BJ (cell line): ENCODE measurements around the gene EFNA5. TPM values are rescaled to one million over a fixed set of nuclear protein-coding genes. Genes with fewer than 3 reads are reported as not detected.

ENCODE experiments used
- CTCF ChIA-PET: fragments of 350-600 bp; formaldehyde crosslinking; extraction: SDS; loops from one replicate; lab custom pipeline; 2021; ENCODE audit warnings: antibody characterized with exemption, inconsistent platforms; lab: Yijun Ruan, JAX
- POLR2A ChIA-PET: fragments of 300-600 bp; sonication (Branson Sonifier 250); formaldehyde crosslinking; extraction: SDS; loops from one replicate; lab custom pipeline; 2021; ENCODE audit warnings: antibody characterized with exemption; lab: Charles Lee
- DNase-seq: peaks from one replicate; pipeline ENCODE4 v3.0.0-alpha.2; 2011; ENCODE audit warnings: low read depth
- H3K27me3 ChIP-seq: 2 replicates; pipeline ENCODE4 v1.6.0; 2011; ENCODE audit warnings: low read length; ENCODE audit not compliant: control insufficient read depth, insufficient read depth
- H3K36me3 ChIP-seq: 2 replicates; pipeline ENCODE4 v1.5.1; 2011; ENCODE audit warnings: low read length; ENCODE audit not compliant: control insufficient read depth, insufficient read depth
- H3K4me3 ChIP-seq: 2 replicates; pipeline ENCODE4 v1.5.1; 2011; ENCODE audit warnings: low read depth, mild to moderate bottlenecking, control low read depth, low read length
- polyA plus RNA-seq: library from polyadenylated mRNA; depleted of rRNA; stranded (reverse); fragments of >200 nt; gene quantifications from 2 replicates; pipeline ENCODE4 v1.2.3, GENCODE V29; 2011
- TF ChIP-seq, protein P1 (sequence below): IDR thresholded peaks from 2 replicates; pipeline ENCODE4 v1.5.1; 2011; ENCODE audit warnings: low read depth, mild to moderate bottlenecking, control low read depth, inconsistent platforms, low read length, moderate library complexity; ENCODE audit not compliant: insufficient read depth

The EFNA5 gene
- polyA plus RNA-seq, 1 experiment, result 0.67 TPM

DNA sequence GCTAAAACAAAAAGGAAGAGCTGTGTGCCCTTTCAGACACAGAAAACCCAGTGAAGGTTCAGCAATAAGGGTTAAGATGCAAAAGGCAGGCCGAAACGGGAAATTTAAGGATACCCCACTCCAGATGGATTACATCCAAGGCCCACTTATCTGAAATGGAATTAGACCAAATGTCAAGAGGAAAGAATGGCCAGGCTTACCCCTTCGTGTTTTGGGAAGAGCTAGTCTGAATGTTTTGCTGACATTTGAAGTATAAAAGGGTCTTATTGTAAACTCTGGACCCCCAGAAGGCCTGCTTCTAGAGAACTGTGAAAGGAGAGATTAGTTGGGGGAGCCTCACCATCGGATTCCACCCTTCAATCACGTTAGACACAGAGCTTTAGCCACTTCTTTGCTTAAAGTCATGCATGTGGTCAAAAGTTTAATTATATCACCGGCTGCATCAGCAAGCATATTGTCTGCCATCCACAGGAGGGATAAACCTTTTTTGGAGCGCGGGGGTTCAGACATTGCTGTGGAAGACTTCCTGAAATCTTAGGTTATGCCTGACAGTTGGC is 93.3 kb downstream of the EFNA5 start:
- Histone ChIP-seq H3K27me3 (peaks cover 3% of the 10 kb centered on the region; the same call in 1 of the 2 replicates), H3K4me3 (no peak overlapping the region), H3K36me3 (no peaks in the 10 kb centered on the region)
- DNase-seq, result no peak
- ChIA-PET CTCF (no interaction called here), POLR2A (interaction anchor here (0.6 kb wide), 1 partner anchor 10 kb away, joined by 3 read pairs; no protein-coding TSS in a partner anchor)
- TF ChIP-seq, protein P1, sequence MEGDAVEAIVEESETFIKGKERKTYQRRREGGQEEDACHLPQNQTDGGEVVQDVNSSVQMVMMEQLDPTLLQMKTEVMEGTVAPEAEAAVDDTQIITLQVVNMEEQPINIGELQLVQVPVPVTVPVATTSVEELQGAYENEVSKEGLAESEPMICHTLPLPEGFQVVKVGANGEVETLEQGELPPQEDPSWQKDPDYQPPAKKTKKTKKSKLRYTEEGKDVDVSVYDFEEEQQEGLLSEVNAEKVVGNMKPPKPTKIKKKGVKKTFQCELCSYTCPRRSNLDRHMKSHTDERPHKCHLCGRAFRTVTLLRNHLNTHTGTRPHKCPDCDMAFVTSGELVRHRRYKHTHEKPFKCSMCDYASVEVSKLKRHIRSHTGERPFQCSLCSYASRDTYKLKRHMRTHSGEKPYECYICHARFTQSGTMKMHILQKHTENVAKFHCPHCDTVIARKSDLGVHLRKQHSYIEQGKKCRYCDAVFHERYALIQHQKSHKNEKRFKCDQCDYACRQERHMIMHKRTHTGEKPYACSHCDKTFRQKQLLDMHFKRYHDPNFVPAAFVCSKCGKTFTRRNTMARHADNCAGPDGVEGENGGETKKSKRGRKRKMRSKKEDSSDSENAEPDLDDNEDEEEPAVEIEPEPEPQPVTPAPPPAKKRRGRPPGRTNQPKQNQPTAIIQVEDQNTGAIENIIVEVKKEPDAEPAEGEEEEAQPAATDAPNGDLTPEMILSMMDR, result no peak

DNA sequence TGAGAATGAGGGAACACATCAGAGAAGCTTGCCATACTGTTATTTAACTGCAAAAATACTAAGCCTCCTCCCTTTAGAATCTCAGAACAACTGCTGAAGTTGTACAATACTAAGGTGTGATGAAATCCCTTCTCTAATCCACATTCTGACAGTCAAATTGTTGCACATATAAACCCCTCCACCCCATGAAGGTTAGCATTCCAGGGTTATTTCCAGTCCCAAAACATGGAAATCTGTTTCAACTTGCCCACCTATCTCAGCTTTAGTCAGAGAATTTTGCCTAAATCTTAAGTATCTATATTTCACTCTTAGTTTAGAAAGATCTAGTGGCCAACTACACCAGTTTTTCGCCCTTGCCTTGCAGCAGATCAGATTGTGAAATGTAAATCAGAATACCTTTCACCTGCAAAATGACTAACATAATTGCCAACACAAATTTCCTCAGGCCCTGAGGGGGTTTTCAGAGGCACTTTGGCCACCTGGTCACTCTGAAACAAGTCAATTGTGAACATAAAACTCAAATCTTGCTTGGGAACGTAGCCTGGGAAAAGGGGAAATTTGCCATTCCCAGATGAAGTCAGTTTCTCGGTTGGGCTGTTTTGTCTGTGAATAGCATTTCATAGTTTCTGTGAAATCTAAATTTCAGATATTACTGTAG is 93.9 kb downstream of the EFNA5 start:
- ChIA-PET POLR2A (no interaction called here), CTCF (interaction anchor here (0.9 kb wide), 1 partner anchor 10 kb away, joined by 3 read pairs; no protein-coding TSS in a partner anchor)
- no peaks in the 10 kb centered on the region for H3K36me3 ChIP-seq
- H3K4me3 ChIP-seq, result no peak overlapping the region
- TF ChIP-seq, protein P1, result no peak
- peaks cover 3% of the 10 kb centered on the region; the same call in 1 of the 2 replicates for H3K27me3 ChIP-seq
- no peak for DNase-seq

DNA sequence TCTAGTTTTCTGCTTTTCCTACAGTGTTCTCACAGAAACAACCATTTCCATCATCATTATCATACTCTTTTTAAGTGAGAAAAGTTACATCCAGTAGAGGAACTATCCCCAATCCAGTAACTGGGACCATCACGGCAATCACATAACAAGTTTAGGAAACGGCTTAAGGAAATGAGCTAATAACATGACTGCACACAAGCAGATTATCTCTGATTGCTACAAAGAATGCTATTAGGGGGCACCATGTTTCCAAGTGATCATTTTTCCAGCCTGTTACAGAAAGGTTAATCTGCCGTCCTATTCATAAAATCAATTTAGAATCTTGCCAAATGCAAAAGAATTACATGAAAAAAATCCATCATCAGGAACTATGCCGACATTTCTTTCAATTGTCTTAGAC is 94.6 kb downstream of the EFNA5 start:
- H3K27me3 ChIP-seq, result peaks cover 3% of the 10 kb centered on the region; the same call in 1 of the 2 replicates
- TF ChIP-seq, protein P1, result no peak
- H3K4me3 ChIP-seq, result no peak overlapping the region
- H3K36me3 ChIP-seq, result no peaks in the 10 kb centered on the region
- ChIA-PET POLR2A (no interaction called here), CTCF (interaction anchor here (0.9 kb wide), 1 partner anchor 10 kb away, joined by 3 read pairs; no protein-coding TSS in a partner anchor)
- no peak for DNase-seq

DNA sequence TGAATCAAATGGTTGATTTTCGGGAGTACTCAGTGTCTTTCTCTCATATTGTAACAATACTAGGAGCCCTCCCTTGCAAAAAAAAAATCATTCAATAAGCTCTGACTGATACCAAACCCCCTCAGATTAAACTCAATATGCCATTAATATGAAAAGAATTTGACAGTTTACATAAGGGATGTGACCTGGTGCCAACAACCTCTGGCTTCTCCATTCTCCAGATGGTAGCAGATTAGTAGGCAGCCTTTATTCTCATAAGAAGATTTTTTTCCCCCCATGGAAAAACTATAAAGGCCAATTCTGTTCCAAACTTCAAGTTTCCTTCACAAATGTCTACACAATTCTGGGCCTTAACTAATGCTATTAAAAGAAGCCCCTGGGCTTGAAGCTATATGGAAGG is 96.5 kb downstream of the EFNA5 start:
- DNase-seq, result no peak
- Histone ChIP-seq H3K27me3 (peaks cover 3% of the 10 kb centered on the region; the same call in 1 of the 2 replicates), H3K36me3 (no peaks in the 10 kb centered on the region), H3K4me3 (no peak overlapping the region)
- TF ChIP-seq, protein P1, result no peak
- ChIA-PET CTCF (interaction anchor here (3.1 kb wide), 1 partner anchor 12 kb away, joined by 33 read pairs; no protein-coding TSS in a partner anchor), POLR2A (no interaction called here)

DNA sequence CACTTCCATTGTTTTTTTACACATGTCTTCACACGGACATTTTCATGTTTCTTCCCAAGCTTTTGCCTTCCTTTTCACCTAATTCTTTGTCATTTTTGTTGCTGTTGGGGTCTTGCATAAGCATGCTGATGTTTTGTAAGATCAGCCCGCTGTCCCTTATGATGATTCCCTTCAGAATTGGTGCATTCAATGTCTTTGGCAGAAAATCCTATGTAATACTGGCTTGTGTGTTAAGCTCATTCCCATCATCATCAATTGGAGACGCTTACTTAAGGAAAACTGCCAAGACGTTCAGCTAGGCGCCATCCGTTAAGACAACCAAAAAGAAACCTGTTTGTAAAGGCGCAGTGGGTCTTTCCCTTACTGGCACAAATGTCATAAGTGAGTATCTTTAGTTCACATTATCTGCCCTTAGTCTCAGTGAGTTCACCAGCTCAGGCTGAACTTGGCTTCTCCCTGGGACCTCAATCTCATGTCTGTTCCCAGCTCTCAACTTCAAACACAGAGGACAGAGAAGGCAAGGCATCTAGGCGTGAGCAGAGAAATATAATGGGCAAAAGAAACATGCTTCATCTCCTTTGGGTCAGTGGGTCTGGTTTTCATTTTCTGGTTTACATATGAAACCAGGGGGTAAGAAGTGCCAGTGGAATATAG is 97.9 kb downstream of the EFNA5 start:
- Histone ChIP-seq H3K36me3 (no peaks in the 10 kb centered on the region), H3K4me3 (no peak overlapping the region), H3K27me3 (peaks cover 3% of the 10 kb centered on the region; the same call in 1 of the 2 replicates)
- ChIA-PET POLR2A (no interaction called here), CTCF (interaction anchor here (0.5 to 3.3 kb wide), 26 partner anchors 8 to 699 kb away, joined by 3 to 33 read pairs (median 4); no protein-coding TSS in a partner anchor)
- TF ChIP-seq, protein P1, result no peak
- no peak for DNase-seq
